HG02840 (cell line): ENCODE data around the gene CDH4.
"Not testable (repeated sequence)": the region's sequence is repeated elsewhere in the genome, so short reads cannot be mapped to it uniquely, and the experiment has no call there.

Experiments
- ATAC-seq: cut with Tn5 transposase; IDR thresholded peaks from one replicate; pipeline ENCODE4 v1.9.1; 2021; ENCODE audit warnings: mild to moderate bottlenecking, moderate library complexity, moderate number of reproducible peaks; ENCODE audit not compliant: unreplicated experiment, low FRiP score

CDH4 gene

GRCh38 chr20:61850926-61851900, 599.2 kb downstream of the CDH4 start:
- ATAC-seq = no peak

DNA sequence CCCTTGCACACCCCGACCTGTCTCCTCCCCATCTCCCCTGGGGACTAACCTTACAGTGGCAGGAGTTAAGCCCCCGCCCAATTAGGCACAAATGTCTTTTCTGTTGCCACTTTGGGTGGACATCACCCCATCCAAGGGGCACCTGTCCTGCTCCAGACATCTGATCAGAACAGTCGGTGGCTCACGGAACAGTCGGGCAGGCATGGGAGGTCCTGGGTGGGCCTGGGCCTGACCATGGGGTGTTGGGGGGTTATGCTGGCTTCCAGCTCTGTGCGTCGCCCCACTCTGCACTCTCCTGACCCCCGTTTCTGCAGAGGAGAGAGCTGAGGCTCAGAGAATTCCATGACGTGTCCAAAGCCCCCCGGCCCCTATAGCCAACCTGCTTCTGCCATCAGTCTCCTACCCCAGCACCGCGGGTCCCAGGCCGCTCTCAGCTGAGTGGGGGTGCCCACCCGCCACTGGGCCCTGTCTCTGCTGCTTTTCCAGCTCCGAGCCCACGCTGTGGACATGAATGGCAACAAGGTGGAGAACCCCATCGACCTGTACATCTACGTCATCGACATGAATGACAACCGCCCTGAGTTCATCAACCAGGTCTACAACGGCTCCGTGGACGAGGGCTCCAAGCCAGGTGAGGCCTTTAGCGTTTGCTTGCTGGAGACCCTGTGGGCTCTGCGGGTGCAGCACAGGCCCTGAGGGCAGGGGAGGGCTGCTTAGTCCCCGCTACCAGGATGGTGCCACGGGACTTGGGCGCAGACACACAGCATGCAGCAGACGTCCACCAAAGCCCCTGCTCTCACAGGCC, 600.4 kb downstream of the CDH4 start:
- ATAC-seq = no peak

DNA sequence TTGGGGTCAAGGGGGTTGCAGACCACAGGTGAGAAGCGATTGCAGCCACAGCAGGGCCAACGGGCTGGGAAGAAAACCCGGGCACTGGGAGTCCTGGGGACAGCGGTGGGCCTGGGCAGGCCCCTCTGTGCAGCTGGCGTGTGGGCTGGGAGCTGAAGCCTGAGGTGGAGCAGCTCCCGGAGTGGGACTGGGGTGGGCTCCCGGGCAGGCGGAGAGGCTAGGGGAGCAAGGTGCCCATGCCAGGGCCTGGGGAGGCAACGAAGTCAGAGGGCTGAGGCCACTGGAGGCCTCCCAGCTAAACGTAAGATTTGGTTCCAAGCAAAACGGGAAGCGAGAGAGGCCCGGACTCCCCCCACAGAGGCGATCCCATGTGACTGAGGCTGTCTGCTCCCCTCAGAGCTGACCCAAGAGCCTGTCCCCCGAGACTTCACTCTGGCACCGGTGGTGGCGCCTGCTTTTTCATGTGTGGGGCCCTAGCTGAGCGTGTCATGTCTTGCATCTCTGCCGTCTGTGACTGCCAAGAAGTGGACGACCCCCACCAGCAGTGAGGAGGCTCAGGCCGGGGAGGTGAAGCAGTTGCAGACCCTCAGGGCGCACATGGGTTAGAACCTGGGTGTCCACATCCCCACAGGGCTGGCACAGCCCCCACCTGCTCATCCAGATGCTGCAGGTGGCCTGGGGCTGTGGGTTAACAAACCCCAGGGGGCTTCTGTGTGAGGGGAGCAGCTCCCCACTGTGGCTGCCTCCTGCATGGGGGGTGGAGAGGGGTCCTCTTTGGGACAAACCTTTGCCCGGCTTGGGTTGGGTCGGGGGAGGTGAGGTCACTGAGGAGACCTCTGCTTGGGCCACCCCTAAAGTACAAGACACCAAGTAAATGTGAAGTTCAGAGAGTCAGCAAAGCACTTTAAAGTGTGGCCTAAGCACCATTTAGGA, 601.3 kb downstream of the CDH4 start:
- no peak for ATAC-seq

- ATAC-seq = not testable (repeated sequence)
These were observed 602.5 kb downstream of the CDH4 start for GRCh38 chr20:61854538-61854937.

- ATAC-seq = no peak
These were observed 603.2 kb downstream of the CDH4 start for GRCh38 chr20:61855286-61855685.

GRCh38 chr20:61856626-61857413, 604.8 kb downstream of the CDH4 start:
- ATAC-seq = no peak

- no peak for ATAC-seq
These were observed 605.3 kb downstream of the CDH4 start for GRCh38 chr20:61857414-61857775.

DNA sequence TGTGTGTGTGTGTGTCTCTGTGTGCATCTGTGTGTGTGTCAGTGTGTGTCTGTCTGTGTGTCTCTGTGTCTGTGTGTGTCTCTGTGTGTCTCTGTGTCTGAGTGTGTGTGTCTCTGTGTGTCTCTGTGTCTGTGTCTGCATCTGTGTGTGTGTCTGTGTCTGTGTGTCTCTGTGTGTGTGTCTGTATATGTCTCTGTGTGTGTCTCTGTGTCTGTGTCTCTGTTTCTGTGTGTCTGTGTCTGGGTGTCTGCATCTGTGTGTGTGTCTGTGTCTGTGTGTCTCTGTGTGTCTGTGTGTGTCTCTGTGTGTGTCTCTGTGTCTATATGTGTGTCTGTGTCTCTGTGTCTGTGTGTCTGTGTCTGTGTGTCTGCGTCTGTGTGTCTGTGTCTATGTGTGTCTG, 605.8 kb downstream of the CDH4 start:
- ATAC-seq = no peak

DNA sequence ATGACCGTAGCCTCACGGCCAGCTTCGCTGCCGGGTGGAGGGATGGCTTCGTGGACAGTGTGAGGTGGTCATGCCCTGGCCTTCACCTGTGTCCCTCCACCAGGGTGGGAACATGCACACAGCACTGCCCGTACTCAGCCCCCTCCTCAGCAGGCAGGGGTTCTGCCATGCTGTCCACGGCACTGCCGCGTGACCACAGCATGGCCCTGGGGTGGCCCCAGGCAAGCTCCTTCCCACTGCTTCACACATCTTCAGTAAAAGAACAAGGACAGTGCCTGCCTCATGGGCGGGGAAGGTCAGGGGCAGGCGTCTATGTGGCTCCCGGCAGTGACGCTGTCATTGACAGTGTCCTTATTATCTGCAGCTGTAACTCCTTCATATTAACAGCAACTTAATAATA, 607.7 kb downstream of the CDH4 start:
- no peak for ATAC-seq

DNA sequence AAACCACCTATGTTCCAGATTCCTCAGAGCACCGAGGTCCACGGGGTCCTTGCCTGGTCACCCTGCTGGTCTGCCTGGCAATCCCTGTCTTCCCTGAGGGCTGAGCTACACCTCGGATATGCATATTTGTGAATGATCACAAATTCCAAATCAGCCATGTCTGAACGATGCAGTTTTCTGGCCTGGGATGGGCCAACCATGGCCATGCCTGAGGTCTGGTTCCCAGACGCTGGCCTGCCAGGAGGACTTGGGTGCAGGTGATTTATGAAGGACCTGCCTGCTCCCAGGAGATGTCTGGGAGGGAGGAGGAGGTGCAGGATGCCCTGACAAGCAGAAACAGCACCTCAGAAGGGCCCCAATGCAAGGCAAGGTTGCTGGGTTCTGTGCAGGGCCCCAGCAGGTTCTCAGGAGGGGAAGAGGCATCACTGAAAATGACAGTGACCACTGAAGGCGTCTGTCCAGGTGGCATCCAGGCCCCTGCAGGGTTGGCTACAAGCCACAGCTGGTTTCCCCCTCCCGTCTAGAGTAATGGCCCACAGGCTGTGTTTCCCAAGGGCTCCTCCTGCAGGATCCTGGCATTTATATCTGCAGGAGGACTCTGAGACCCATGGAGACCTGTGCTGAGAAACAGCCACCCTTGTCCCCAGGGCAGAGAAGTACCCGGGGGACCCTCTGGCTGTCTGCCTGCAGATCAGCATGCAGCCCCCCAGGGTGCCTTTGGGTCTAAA, 608.4 kb downstream of the CDH4 start:
- ATAC-seq = no peak

GRCh38 chr20:61861054-61861841, 609.2 kb downstream of the CDH4 start:
- ATAC-seq = no peak

GRCh38 chr20:61861858-61862257, 609.8 kb downstream of the CDH4 start:
- no peak for ATAC-seq

GRCh38 chr20:61862881-61863280, 610.8 kb downstream of the CDH4 start:
- no peak for ATAC-seq

DNA sequence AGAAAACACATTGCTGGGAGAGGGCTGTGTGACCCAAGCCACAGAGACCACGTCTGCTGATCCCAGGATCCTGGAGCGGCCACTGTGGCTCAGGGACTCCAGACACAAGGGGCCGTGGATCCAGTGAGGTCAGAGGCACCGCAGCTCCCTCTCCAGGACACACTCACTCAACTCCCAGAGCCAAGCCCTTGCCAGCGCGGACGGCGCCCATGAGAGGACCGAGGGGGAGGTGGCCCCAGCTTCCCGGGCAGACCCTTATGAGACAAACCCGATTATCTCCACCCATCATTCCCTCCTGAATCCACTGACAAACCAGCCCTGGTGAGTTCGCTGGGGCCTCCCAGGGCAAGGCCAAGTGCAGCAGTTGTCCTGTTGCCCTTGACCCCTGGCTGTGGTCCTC, 612.4 kb downstream of the CDH4 start:
- ATAC-seq = no peak

DNA sequence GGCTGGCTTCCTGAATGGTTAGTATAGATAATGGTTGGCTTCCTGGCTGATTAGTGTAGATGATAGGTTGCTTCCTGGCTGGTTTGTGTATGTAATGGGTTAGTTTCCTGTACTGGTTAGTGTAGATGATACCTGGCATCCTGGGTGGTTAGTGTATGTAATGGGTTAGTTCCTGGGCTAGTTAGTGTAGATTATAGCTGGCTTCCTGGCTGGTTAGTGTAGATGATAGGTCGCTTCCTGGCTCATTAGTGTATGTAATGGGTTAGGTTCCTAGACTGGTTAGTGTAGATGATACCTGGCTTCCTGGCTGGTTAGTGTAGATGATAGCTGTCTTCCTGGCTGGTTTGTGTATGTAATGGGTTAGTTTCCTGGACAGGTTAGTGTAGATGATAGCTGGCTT, 613.3 kb downstream of the CDH4 start:
- ATAC-seq = no peak

DNA sequence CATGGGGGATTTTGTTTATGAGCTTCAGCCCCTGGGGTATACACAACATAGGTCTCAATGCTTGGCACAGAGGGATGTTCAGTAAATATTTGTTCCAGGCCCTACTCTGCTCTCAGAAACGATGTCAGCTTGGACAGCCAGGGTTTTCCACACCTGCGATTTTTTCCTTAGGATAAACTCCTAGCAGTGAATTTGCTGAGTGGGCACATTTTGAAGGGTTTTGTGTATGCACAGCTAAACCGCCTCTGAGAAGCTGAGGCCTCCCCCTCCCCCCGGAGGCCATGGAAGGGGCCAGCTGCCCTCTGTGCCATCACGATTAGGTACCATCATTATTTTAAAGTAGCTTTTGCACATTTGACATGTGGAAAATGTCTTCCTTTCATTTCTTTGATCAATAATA, 614.1 kb downstream of the CDH4 start:
- ATAC-seq = no peak

- ATAC-seq = no peak
These were observed 615.9 kb downstream of the CDH4 start for GRCh38 chr20:61868006-61868405.

DNA sequence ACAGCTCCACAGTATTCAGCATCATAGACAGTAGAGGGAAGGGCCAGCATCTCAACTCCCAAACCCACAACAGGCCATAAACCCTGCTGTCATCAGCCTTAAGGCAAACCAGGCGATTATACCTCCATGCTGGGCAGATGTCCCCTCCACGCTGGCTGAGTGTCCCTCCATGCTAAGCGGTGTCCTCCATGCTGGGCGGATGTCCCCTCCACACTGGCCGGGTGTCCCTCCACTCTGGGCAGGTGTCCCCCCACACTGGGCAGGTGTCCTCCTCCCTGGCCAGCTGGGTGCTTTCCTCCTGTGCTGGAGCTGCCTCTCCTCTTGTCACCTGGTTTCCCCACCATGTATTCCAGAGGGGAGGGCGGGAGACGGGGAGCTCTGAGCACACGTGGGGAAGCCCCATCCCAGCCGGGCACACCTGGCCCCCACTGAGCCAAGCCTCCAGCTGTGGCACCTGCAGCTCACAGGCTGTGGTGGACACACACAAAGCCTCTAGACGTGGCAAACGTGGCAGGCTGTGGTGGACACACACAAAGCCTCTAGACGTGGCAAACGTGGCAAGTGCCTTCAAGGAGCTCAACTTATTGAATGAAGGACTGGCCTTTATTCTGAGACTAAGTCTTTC, 616.5 kb downstream of the CDH4 start:
- ATAC-seq = no peak
